ENCODE measurements around the gene LRRC46. TPM values are rescaled to one million over a fixed set of nuclear protein-coding genes. Genes with fewer than 3 reads are reported as not detected.

LRRC46 gene
- total RNA-seq, 4 donors from 2014 or later = 0.20 TPM; not detected in 3

DNA sequence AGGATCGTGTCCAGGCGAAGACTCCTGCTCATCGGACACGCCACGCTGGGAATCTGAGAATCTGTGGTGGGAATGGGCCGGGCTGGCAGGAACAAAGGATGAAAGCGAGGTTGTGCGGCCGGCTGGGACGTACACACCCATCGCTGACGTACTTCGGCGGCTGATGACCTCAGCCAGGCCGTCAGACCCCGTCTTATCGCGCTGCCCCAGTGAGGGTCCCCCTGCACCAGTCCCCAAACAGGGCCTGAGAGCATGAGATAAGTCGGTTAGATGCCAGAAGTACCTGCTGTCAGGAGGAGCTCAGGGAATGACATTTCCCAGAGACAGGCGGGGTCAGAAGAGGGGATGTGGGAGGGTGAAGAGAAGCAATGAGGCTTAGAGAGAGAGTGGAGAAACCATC, 35.5 kb downstream of the LRRC46 start:
- no peak overlapping the region for H3K27ac ChIP-seq
- intact Hi-C loops (cut with DNase I; ENCODE audit: low total_unique reads) = no loop called here
- H3K36me3 ChIP-seq = no peaks in the 10 kb centered on the region
- in situ Hi-C loops (cut with MboI; ENCODE audit: low sequenced_read_pairs in 4 of 4) = no loop called here
- no peaks in the 10 kb centered on the region for H3K4me1 ChIP-seq
- no peak overlapping the region for H3K4me3 ChIP-seq
- H3K27me3 ChIP-seq = peaks cover 33 to 61% (median 39%) of the 10 kb centered on the region in 3 donors
- no peaks in the 10 kb centered on the region for H3K9me3 ChIP-seq
- TF ChIP-seq, protein P1, sequence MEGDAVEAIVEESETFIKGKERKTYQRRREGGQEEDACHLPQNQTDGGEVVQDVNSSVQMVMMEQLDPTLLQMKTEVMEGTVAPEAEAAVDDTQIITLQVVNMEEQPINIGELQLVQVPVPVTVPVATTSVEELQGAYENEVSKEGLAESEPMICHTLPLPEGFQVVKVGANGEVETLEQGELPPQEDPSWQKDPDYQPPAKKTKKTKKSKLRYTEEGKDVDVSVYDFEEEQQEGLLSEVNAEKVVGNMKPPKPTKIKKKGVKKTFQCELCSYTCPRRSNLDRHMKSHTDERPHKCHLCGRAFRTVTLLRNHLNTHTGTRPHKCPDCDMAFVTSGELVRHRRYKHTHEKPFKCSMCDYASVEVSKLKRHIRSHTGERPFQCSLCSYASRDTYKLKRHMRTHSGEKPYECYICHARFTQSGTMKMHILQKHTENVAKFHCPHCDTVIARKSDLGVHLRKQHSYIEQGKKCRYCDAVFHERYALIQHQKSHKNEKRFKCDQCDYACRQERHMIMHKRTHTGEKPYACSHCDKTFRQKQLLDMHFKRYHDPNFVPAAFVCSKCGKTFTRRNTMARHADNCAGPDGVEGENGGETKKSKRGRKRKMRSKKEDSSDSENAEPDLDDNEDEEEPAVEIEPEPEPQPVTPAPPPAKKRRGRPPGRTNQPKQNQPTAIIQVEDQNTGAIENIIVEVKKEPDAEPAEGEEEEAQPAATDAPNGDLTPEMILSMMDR (IDR thresholded peaks at IDR 0.05 in 4 of 5, conservative IDR thresholded peaks at IDR 0.05 in 1 of 5) = no peak
- no peak for TF ChIP-seq POLR2A (IDR thresholded peaks at IDR 0.05)
- ATAC-seq (no peak), DNase-seq (no peak)

DNA sequence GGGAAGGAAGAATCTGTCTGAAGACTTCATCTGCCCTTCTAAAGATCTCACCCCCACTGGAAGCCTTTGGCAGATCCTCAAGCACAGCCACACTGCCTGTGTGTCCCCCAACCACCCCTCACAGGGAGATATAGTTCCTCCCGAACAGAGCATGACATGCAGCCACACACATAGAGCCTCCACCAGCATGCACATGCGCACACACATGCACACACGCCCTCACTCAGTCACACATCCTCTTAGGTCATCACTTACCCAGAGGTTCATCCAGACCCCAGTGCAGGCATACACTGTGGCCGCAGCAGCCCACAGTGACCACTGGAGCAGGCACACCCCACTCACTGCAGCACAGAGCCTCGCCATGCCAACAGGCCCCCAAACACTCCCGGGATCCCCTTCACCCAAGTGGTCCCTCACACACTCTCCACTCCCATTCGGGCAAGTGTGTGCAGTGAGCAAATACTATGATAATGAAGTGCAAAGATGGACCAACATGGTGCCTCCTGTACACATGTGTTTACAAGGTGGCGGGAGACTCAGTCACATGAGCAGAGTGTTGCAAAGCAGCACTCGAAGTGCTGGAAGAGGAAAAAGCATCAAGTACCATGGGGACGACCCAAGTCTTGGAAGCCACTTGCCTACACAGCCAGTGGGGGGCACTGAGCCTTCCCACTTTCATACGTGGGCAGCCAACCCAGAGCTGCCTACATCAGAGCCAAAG, 36.5 kb downstream of the LRRC46 start:
- Histone ChIP-seq H3K4me1 (no peaks in the 10 kb centered on the region), H3K4me3 (no peak overlapping the region), H3K9me3 (no peaks in the 10 kb centered on the region), H3K27me3 (peaks cover 44 to 71% (median 50%) of the 10 kb centered on the region in 3 donors), H3K36me3 (no peaks in the 10 kb centered on the region), H3K27ac (no peak overlapping the region)
- DNase-seq = no peak
- TF ChIP-seq, protein P1 (IDR thresholded peaks at IDR 0.05 in 4 of 5, conservative IDR thresholded peaks at IDR 0.05 in 1 of 5) = no peak
- in situ Hi-C loops (cut with MboI; ENCODE audit: low sequenced_read_pairs in 4 of 4) = no loop called here
- intact Hi-C loops (cut with DNase I; ENCODE audit: low total_unique reads) = no loop called here
- ATAC-seq = no peak

DNA sequence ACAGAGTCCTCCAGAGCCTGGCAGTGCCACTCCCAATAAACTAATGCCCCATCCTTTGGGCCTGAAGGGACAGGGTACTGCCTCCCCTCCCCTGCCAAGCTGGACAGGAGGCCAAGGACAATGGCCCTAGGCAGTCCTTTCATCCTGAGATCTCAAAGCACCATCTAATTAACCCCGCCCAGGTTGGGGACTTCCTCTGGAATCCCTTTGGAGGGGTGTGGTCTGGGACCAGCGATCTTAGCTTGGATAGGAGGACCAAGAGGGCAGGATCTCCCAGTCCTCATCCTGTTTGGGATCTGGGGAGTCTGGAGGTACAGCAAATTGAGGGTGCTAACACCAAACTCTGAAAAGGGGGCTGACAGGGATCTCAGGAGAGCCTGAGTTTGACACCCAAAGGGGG, 37.6 kb downstream of the LRRC46 start:
- in situ Hi-C loops (cut with MboI; ENCODE audit: low sequenced_read_pairs in 4 of 4) (no loop called here), intact Hi-C loops (cut with DNase I; ENCODE audit: low total_unique reads) (no loop called here)
- no peak for DNase-seq

DNA sequence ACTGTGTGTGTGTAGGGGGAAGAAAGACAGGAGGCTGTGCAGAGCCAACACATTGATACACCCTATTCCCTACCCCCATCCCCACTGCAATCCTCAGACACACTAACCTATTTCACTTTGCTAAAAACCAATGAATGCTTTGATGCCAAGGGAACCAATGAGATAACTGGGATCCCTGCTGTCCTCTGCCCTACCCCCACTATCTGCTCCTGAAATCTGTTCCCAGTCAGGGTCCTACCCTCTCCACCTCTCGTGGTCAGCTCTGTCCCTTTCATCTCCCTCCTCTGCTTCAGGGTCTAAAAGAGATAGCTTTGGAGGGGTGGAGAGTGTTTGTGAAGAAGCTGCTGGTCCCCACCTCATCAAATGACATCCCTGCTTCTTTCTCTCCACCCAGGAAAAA, 38.6 kb downstream of the LRRC46 start:
- H3K9me3 ChIP-seq = no peaks in the 10 kb centered on the region
- in situ Hi-C loops (cut with MboI; ENCODE audit: low sequenced_read_pairs in 4 of 4) (no loop called here), intact Hi-C loops (cut with DNase I; ENCODE audit: low total_unique reads) (no loop called here)
- TF ChIP-seq, protein P1 (IDR thresholded peaks at IDR 0.05 in 4 of 5, conservative IDR thresholded peaks at IDR 0.05 in 1 of 5) = no peak
- no peak for TF ChIP-seq POLR2A (IDR thresholded peaks at IDR 0.05)
- ATAC-seq (no peak), DNase-seq (no peak)
- H3K4me1 ChIP-seq = no peaks in the 10 kb centered on the region
- peaks cover 56 to 85% (median 58%) of the 10 kb centered on the region in 3 donors for H3K27me3 ChIP-seq
- no peak overlapping the region for H3K4me3 ChIP-seq
- H3K27ac ChIP-seq = no peak overlapping the region
- no peaks in the 10 kb centered on the region for H3K36me3 ChIP-seq

More for the DNA sequence above, 37.6 kb downstream of the LRRC46 start:
- Histone ChIP-seq H3K4me1 (no peaks in the 10 kb centered on the region), H3K9me3 (no peaks in the 10 kb centered on the region), H3K27me3 (peaks cover 52 to 82% (median 54%) of the 10 kb centered on the region in 3 donors), H3K36me3 (no peaks in the 10 kb centered on the region), H3K4me3 (no peak overlapping the region), H3K27ac (no peak overlapping the region)
- no peak for TF ChIP-seq POLR2A (IDR thresholded peaks at IDR 0.05)
- TF ChIP-seq, protein P1 (IDR thresholded peaks at IDR 0.05 in 4 of 5, conservative IDR thresholded peaks at IDR 0.05 in 1 of 5) = no peak
- ATAC-seq = no peak
